Adrenal gland (tissue), 12 donors: ENCODE results near the gene MAPK1. TPM values are rescaled to one million over a fixed set of nuclear protein-coding genes. Genes with fewer than 3 reads are reported as not detected.
"Not testable (repeated sequence)": the region's sequence is repeated elsewhere in the genome, so short reads cannot be mapped to it uniquely, and the experiment has no call there.

Experiments
- DNase-seq, 7 donors: peaks; one replicate each; pipeline ENCODE4 v3.0.0-alpha.2; 2019 to 2020
- H3K27ac ChIP-seq, 5 donors: fragments of 200-600 bp; sonication (generic) in 4 of 5; 1 replicate in 3 of 5; 2 replicates in 2 of 5; pipeline versions ENCODE4 v1.5.1 to v1.8.0; 2016 to 2020; ENCODE audit warnings: mild to moderate bottlenecking in 1 of 5
- H3K27me3 ChIP-seq: fragments of 200-600 bp; 2 replicates; pipeline ENCODE4 v1.8.0; 2021
- H3K36me3 ChIP-seq, 2 donors: fragments of 200-600 bp; replicated peaks in 1 of 2; 1 replicate in 1 of 2; 2 replicates in 1 of 2; pipeline versions ENCODE4 v1.5.1 to v1.8.0; 2018 to 2022
- H3K4me1 ChIP-seq, 2 donors: fragments of 200-600 bp; replicated peaks in 1 of 2; 1 replicate in 1 of 2; 2 replicates in 1 of 2; pipeline versions ENCODE4 v1.5.1 to v1.8.0; 2018 to 2021
- H3K4me3 ChIP-seq, 4 donors: fragments of 200-600 bp; sonication (generic) in 3 of 4; one replicate each; pipeline ENCODE4 v1.5.1; 2016 to 2018
- H3K9me3 ChIP-seq, 3 donors: fragments of 200-600 bp; sonication (generic) in 1 of 3; replicated peaks in 1 of 3; 1 replicate in 2 of 3; 2 replicates in 1 of 3; pipeline versions ENCODE4 v1.5.1 to v1.8.0; 2016 to 2021
- CTCF ChIP-seq, 6 experiments: fragments of 450-650 bp in 4 of 6; fragments of 200-600 bp in 2 of 6; sonication (generic) in 1 of 6; IDR thresholded peaks; 1 replicate in 5 of 6; 2 replicates in 1 of 6; pipeline versions ENCODE4 v1.5.1 to v1.8.0; 2016 to 2021; ENCODE audit warnings: antibody characterized with exemption in 6 of 6, mild to moderate bottlenecking in 2 of 6, moderate library complexity in 1 of 6
- POLR2A ChIP-seq, 2 donors: fragments of 450-650 bp; IDR thresholded peaks; one replicate each; pipeline ENCODE4 v1.6.1; 2017; ENCODE audit warnings: antibody characterized with exemption in 2 of 2, mild to moderate bottlenecking in 2 of 2, moderate library complexity in 1 of 2
- WGBS, 4 donors: extraction: QIAGEN DNeasy Blood & Tissue Kit in 2 of 4; methylation state at CpG; one replicate each; pipeline versions ENCODE4 v1.1.5 to v1.1.7; 2013 to 2017; 5-methylcytosine and 5-hydroxymethylcytosine counted together
- intact Hi-C, 2 donors: fragments of 100-400 bp; cut with DNase I; formaldehyde crosslinking; loops; one replicate each; pipeline versions ENCODE4 v1.14.1 to v1.15.0; 2022 to 2023
- polyA plus RNA-seq, 3 donors: library from polyadenylated mRNA; stranded (reverse); fragments of 200-250 nt in 2 of 3; fragments of 350-450 nt in 1 of 3; fragmentation: Illumina TruSeq in 1 of 3; extraction: RNeasy Lipid Tissue Mini Kit (QIAGEN cat#74804) in 1 of 3; gene quantifications; one replicate each; pipeline ENCODE4 v1.2.3, GENCODE V29; 2013 to 2014
- total RNA-seq, 9 donors: library from RNA; depleted of rRNA in 4 of 9; stranded (reverse); fragments of >200 nt in 4 of 9; fragments of 120-200 nt in 1 of 9; fragmentation: NEBNext Ultra II Directional in 1 of 9; extraction: Animal tissue kit (Norgen Biotek cat#: 25700) in 1 of 9; gene quantifications; one replicate each; pipeline versions ENCODE4 v1.1.0 to v1.2.4, GENCODE V29; 2013 to 2023
- donor health status: healthy with polysubstance abuse.
- donor health status: Bipolar disorder and iron deficiency.
- donor health status: DM: yes; HTN: yes; CAD: no.
- donor health status: DM: no; HTN: no; CAD: no.
- donor health status: DM: no; HTN: no; CAD: no.
- donor health status: DM: yes; HTN: yes; CAD: no.

Gene MAPK1
- total and polyA plus RNA-seq, 12 donors = 9.6 to 201 (median 94.4) TPM

- H3K27me3 ChIP-seq = no peaks in the 10 kb centered on the region
- H3K9me3 ChIP-seq = no peaks in the 10 kb centered on the region
- peak overlapping the region in 4 of 5 donors; percentile 74 to 92 (median 78) for H3K27ac ChIP-seq
- DNase-seq = peak in 5 of 7 donors; percentile 40 to 51 (median 44)
- H3K4me3 ChIP-seq = no peak overlapping the region
- H3K36me3 ChIP-seq = no peaks in the 10 kb centered on the region
- intact Hi-C loops = no loop called here
- TF ChIP-seq CTCF (IDR thresholded peaks at IDR 0.05) = no peak
- peak in 1 of 2 donors; percentile 35 for TF ChIP-seq POLR2A (IDR thresholded peaks at IDR 0.05)
- peaks cover 4 to 39% of the 10 kb centered on the region in 2 donors for H3K4me1 ChIP-seq
- 42 to 56% (median 46%) methylated on average over 4 of the region's 4 CpGs for WGBS, 4 donors
Observed at GRCh38 chr22:21837248-21837979, 30.0 kb downstream of the MAPK1 start.

- H3K4me3 ChIP-seq, intact Hi-C loops, H3K9me3 ChIP-seq, DNase-seq, H3K36me3 ChIP-seq, H3K27me3 ChIP-seq: not testable (repeated sequence)
- 92 to 97% (median 96%) methylated on average over 15 of the region's 15 CpGs for WGBS, 4 donors
- Histone ChIP-seq H3K4me1 (peaks cover 4 to 44% of the 10 kb centered on the region in 2 donors), H3K27ac (peak overlapping the region in 2 of 5 donors; percentile 74 to 92)
Observed at GRCh38 chr22:21836486-21836885, 31.0 kb downstream of the MAPK1 start.

GRCh38 chr22:21835378-21835777 lies 32.1 kb downstream of the MAPK1 start:
- no peak for DNase-seq
- Histone ChIP-seq H3K27ac (no peak overlapping the region), H3K36me3 (no peaks in the 10 kb centered on the region), H3K4me1 (peaks cover 4 to 44% of the 10 kb centered on the region in 2 donors), H3K9me3 (no peaks in the 10 kb centered on the region), H3K4me3 (no peak overlapping the region), H3K27me3 (no peaks in the 10 kb centered on the region)
- 40 to 49% (median 46%) methylated on average over 2 of the region's 2 CpGs for WGBS, 4 donors
- intact Hi-C loops = no loop called here
- TF ChIP-seq POLR2A (IDR thresholded peaks at IDR 0.05) = no peak
- no peak for TF ChIP-seq CTCF (IDR thresholded peaks at IDR 0.05)

- Histone ChIP-seq H3K27ac (no peak overlapping the region), H3K36me3 (no peaks in the 10 kb centered on the region), H3K27me3 (no peaks in the 10 kb centered on the region), H3K4me1 (peaks cover 4 to 46% of the 10 kb centered on the region in 2 donors), H3K4me3 (no peak overlapping the region), H3K9me3 (no peaks in the 10 kb centered on the region)
- TF ChIP-seq POLR2A (IDR thresholded peaks at IDR 0.05) (no peak), CTCF (IDR thresholded peaks at IDR 0.05) (no peak)
- no peak for DNase-seq
- intact Hi-C loops = no loop called here
- 73 to 89% (median 78%) methylated on average over 4 of the region's 4 CpGs for WGBS, 4 donors
Observed at GRCh38 chr22:21834869-21835268, 32.6 kb downstream of the MAPK1 start.
